NCI-H82 treated with DMSO at 0.1 percent for 48 hours (cell line): Measurements from ENCODE around the gene FOXB1.

Experiments used
- DNase-seq: peaks from one replicate; lab custom pipeline; 2025; ENCODE audit not compliant: unreplicated experiment; lab: John Stamatoyannopoulos, UW

FOXB1 gene

DNA sequence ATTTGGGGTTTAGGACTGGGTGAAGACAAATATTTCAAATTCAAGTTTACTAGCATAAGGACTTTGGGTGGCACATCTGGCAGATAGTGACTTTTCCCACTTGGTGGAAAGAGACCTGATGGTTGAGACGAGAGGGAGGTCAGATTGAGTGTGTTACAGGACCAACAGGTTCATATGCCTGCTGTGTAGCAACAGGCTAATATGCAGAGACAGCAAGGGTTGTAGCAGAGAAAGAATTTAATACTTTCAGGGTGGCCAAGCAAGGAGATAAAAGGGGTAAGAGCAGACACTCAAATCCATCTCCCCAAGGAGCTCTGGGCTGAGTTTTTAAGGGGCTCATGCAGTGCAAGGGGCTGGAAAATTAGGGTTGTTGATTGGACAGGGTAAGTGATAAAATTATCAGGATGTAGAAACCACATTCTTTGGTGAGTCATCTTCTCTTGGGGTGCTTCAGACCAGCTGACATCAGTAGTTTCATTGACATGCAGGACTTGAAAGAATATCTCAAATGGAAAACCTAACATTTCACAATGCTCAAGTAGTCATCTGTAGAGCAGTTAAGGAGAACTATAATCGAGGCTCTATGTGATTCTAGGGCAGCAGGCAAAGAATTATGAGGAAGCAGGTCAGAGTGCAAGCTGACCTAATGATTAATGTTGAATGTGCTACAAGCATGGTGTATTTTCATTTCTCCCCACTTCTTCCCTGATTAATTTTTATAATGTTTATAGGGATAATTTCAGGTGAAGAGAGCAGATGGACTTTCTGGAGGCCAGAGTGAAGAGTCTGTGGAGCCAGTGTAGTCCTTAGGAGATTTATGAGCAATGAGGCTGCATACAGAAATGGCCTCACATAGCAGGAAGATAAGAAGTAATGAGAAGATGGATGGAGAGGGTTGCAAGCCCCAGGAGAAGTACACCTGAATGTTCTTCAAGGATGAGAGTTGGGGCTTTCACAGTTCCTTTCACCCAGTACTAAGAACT is 13.7 kb downstream of the FOXB1 start:
- DNase-seq: no peak

DNA sequence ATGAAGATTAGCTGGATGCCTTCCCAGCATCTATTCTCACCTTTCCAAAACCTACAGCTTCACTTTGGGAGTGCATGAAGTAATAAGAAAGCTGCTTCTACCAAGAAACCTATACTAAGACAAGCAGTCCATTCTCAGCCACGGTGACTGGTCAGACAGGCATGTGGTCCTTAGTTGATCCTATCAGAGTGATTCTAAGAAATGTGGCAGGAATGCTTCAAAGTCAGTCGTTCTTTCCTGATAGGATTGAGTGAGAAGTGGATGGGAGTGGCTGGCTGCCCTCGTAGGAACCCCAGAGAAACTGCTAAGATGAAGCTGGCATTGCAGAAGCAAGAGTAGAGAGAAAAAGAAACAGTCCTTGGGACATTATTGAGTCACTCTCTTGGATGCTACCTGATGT is 16.6 kb downstream of the FOXB1 start:
- no peak for DNase-seq

DNA sequence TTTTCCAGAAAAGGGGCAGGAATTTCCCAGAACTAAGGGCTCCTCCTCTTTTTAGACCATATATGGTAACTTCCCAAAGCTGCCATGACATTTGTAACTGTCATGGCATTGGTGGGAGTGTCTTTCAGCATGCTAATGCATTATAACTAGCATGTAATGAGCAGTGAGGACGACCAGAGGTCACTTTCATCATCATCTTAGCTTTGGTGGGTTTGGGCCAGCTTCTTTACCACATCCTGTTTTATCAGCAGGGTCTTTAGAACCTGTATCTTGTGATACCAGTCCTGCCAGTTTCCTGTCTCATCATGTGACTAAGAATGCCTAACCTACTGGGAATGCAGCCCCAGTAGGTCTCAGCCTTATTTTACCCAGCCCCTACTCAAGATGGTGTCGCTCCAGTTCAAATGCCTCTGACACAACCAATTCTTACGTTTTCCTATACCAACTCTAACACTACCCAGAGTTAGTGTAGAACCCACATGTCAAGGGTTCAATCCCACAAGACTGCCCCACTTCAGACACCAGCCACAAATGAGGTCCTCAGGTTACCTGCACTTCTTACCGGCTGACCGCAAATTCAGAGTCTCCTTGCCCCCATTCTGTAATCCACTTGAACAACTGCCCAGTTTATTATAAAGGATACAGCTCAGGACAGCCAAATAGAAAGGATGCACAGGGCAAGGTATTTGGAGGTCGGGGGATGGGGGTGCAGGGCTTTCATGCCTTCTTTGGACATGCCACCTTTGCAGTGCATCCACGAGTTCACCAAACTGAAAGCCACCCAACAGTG is 17.7 kb downstream of the FOXB1 start:
- no peak for DNase-seq

DNA sequence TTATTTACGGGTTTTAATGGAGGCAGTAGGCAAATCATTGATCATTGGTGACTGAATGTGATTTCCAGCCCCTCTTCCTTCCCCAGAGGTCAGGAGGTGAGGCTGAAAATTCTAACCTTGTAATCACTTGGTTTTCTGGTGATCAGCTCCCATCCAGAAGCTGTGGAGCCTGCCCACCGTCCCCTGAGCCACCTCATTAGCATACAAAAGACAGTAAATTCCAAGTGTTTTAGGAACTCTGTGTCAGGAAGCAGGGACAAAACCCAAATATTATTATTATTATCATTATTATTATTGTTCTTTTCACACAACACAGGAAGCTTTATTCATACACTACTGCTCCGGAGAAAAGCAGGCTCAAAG is 18.2 kb downstream of the FOXB1 start:
- DNase-seq: no peak

DNA sequence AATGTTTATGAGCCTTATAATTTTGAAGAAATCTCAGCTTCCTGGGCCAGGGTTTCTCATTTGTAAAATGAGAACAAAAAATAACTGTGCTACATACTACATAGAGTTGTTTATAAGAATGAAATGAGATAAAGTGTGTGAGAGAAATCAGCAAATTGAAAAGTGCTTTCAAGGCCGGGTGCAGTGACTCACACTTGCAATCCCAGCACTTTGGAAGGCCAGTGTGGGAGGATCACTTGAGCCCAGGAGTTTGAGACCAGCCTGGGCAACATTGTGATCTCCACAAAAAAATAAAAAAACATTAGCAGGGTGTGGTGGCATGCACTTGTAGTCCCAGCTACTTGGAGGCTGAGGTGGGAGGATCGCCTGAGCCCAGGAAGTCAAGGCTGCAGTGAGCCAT is 22.4 kb downstream of the FOXB1 start:
- no peak for DNase-seq

DNA sequence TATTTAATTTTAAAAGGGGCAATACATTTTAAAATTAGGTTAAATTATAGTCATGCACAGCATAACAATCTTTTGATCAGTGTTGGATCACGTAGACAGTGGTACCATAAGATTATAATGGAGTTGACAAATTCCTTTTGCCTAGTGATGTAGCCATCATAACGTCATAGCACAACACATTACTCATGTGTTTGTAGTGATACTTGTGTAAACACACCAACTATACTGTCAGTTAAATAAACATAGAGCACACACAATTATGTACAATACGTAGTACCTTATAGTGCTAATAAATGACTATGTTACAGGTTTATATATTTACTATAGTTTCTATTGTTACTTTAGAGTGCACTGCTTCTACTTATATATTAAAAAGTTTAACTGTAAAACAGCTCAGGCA is 31.2 kb downstream of the FOXB1 start:
- DNase-seq: no peak

DNA sequence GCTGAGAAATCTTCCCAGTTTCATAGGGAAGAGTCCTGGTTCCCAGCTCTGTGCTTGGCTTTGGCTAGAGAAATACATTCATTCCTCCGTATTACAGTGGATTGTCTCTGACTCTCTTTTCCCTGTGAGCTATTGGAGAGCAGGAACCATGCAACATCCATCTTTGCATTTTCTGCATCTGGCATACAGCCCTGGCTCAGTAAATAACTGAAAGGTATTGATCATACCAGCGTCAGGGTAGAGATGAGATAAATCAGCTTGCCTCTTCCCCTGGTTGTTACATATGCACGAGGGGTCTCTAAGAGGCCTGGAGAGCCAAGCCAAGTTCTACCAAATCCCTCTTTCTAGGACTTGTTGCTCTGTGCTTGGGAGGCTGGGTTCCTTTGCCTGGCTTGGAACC is 35.2 kb downstream of the FOXB1 start:
- no peak for DNase-seq

DNA sequence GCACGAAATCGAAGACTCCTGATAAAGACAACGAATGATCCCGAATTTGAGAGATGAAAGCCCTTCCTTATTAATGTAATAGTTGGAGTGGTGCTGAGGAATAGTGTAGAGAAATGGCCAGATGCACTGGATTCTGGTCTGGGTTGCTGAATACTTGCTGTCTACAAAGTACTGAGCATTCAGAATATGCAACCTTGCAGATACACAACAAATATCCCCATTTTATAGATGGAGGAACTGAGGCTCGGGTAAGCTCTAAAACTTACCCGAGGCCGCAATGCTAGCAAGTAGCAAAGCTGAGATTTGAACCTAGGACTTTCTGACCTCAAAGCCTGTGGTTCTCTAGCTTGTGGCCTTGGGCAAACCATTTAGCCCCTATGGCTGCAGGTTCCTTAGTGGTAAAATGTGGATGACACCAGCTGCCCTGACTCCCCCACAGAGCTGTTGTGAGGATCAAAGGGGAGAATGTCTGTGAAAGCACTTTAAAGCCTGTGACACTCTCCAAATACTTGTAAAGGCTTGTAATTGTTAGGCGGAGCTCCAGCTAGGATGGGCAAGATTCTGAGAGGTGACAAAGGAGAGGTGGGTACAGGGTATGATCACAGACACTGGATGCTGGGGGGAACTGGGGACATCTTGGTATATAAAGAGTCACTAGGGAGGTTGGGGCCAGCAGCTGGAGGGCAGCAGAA is 39.8 kb downstream of the FOXB1 start:
- DNase-seq: no peak

DNA sequence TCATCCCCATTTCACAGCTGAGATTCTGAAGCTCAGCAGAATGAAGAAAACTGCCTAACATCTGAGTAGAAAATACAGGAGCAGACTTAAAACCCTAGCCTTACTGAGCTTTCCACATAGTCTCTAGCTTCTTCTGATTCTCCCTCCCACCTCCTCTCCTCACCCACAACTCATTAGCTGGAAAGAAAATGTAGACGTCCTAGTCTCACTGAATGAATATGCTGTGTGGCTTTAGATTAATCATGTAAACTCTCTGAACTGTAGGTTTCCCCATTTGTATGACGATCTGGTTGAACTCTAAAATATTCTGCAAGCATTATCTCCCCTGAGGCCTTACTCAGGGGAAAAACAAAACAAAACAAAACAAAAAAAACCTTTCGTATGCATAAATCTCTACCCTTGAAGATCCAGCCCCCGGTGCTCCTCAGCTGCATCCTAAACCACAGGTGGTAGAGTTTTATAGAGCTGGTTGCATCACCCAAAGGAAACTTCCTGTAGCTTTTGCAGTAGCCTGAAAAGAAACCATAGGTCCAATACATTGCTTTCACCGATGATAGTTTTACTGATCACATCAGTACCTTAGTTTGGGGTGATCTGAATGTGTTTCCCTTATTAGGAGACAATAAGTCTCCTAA is 40.6 kb downstream of the FOXB1 start:
- no peak for DNase-seq

DNA sequence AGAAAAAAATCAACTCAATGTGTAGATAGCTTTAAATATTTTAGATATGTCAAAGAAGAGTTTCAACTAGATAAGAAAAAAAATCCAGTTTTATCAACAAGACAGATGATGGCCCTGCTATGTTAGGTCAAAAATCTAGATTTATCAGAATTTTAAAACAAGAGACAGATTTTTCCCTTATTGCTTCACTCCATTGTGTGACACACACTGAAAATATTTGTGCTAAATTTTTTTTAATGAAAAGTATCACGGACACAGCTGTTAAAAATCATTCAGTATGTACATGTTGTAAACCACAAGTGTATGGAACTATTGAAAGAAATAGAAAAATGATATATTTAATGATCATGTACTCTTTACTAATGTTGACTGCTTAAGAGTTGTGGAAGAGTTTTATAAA is 43.6 kb downstream of the FOXB1 start:
- no peak for DNase-seq

DNA sequence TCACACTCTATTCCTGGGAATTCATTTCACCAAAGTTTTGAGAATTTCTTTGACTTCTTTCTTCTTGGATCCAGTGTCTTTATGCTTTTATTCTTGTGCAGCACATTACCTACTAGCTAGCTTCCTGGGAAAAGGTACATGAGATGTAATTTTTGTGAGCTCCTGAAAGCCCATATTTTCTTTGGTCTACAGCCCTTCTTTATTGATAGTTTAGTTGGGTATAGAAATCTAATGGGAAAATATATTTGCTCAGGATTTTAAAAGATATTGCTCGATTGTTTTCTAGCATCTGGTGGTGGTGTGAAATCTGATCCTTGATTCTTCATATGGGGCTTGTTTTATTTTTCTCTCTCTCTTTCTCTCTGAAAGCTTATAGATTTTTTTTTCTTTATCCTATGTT is 45.8 kb downstream of the FOXB1 start:
- no peak for DNase-seq

DNA sequence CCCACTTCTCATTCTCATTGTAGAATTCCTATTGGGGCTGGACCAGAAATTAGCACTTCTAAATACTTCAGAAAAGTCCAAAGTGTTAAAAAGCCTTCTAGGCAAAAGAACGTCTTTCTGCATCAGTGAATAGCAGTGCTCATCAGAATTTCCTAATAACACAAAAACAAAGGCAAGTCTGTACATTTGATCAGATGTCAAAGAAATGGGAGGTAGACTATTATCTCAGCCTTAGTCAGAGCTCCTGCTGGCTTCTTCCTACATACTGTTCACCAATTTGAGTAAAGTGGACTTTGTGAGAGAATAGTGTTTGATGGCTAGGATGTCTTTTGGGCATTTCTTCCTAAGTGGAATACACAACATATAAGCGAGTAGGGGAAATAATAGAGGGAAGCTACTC is 48.7 kb downstream of the FOXB1 start:
- no peak for DNase-seq

DNA sequence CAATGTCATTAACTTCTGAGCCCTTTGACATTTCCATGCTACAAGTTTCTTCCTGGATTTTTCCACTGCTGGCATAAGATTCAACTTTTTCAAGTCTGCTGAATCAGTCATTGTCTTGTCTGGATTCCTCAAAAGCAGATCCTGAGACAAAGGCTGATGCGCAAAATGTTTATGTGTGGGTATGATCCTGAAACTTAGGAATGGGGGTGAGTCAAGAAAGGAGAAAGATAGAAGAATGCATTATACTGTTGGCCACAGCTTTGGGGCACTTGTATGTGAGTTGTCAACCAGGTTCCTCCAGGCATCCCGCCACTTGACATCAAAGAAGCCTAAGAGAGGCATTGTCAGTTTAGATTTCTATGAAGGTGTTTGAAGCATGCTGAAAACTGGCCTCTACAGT is 50.4 kb downstream of the FOXB1 start:
- DNase-seq: no peak
